ENCODE measurements around the gene RHOBTB3. TPM values are rescaled to one million over a fixed set of nuclear protein-coding genes. Genes with fewer than 3 reads are reported as not detected.
A peak's percentile ranks its signal among the peaks of the same experiment; 100 is the strongest.

RHOBTB3 gene
- total RNA-seq, 1 donor: 314 TPM

DNA sequence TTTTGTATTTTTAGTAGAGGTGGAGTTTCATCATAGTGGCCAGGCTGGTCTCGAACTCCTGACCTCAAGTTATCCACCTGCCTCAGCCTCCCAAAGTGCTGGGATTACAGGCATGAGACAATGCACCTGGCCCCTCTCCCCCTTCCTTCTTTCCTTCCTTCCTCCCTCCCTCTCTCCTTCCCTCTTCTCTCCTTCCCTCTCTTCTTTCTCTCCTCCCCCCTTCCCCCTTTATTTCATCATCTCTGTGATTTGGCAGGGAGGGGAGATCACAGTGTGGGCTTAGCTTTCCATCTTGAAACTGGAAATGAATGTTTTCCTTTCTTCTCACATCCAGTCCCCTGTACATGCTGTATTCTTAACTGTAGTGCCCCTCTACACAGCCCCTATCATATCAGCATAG is 12.7 kb downstream of the RHOBTB3 start:
- Histone ChIP-seq H3K79me2 (ENCODE audit: insufficient read depth, low read length) (peaks cover 71% of the 10 kb centered on the region), H3K27me3 (ENCODE audit: insufficient read depth, low read length) (no peaks in the 10 kb centered on the region), H4K20me1 (ENCODE audit: insufficient read depth, low read length) (peaks cover 9% of the 10 kb centered on the region), H3K4me1 (ENCODE audit: insufficient read depth, low read length) (peaks cover 13% of the 10 kb centered on the region), H3K36me3 (ENCODE audit: insufficient read depth, low read length) (peaks cover 45% of the 10 kb centered on the region), H2AFZ (ENCODE audit: low read length) (no peak overlapping the region), H3K4me3 (ENCODE audit: insufficient read depth, low read length) (no peak overlapping the region), H3K9me3 (ENCODE audit: low read depth, low read length) (no peaks in the 10 kb centered on the region), H3K27ac (ENCODE audit: low read depth, low read length) (no peak overlapping the region), H3K4me2 (ENCODE audit: insufficient read depth, low read length) (no peak overlapping the region)
- TF ChIP-seq, protein P1, sequence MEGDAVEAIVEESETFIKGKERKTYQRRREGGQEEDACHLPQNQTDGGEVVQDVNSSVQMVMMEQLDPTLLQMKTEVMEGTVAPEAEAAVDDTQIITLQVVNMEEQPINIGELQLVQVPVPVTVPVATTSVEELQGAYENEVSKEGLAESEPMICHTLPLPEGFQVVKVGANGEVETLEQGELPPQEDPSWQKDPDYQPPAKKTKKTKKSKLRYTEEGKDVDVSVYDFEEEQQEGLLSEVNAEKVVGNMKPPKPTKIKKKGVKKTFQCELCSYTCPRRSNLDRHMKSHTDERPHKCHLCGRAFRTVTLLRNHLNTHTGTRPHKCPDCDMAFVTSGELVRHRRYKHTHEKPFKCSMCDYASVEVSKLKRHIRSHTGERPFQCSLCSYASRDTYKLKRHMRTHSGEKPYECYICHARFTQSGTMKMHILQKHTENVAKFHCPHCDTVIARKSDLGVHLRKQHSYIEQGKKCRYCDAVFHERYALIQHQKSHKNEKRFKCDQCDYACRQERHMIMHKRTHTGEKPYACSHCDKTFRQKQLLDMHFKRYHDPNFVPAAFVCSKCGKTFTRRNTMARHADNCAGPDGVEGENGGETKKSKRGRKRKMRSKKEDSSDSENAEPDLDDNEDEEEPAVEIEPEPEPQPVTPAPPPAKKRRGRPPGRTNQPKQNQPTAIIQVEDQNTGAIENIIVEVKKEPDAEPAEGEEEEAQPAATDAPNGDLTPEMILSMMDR (IDR thresholded peaks at IDR 0.05; ENCODE audit: extremely low read depth, low read depth, low read length): no peak
- DNase-seq (ENCODE audit: insufficient read length, low spot score, missing footprints): no peak

DNA sequence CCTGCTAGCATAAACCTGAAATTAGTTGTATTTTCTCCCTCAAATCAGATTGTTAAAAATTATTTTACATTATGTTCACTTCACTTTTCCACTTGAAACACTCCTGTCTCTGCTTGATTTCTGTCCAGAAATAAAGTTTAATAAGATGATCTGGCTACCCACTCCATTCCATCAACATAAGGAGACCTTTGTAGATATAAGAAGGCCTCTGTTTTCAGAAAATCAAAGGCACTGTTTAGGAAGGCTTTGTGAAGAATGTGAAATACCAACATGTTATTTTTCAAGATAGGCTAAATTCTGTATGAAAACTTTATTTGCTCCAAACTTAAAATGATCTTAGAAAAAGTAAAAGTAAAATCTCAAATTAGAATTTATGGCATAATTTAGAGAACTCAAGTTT is 15.1 kb downstream of the RHOBTB3 start:
- no peak overlapping the region for H3K27ac ChIP-seq (ENCODE audit: low read depth, low read length)
- H3K9me3 ChIP-seq (ENCODE audit: low read depth, low read length): no peaks in the 10 kb centered on the region
- H3K27me3 ChIP-seq (ENCODE audit: insufficient read depth, low read length): no peaks in the 10 kb centered on the region
- H3K79me2 ChIP-seq (ENCODE audit: insufficient read depth, low read length): peaks cover 78% of the 10 kb centered on the region
- no peak for DNase-seq (ENCODE audit: insufficient read length, low spot score, missing footprints)
- H3K4me1 ChIP-seq (ENCODE audit: insufficient read depth, low read length): peaks cover 13% of the 10 kb centered on the region
- TF ChIP-seq, protein P1 (IDR thresholded peaks at IDR 0.05; ENCODE audit: extremely low read depth, low read depth, low read length): no peak
- peaks cover 54% of the 10 kb centered on the region for H3K36me3 ChIP-seq (ENCODE audit: insufficient read depth, low read length)
- no peak overlapping the region for H3K4me3 ChIP-seq (ENCODE audit: insufficient read depth, low read length)
- H2AFZ ChIP-seq (ENCODE audit: low read length): no peak overlapping the region
- H3K4me2 ChIP-seq (ENCODE audit: insufficient read depth, low read length): no peak overlapping the region
- H4K20me1 ChIP-seq (ENCODE audit: insufficient read depth, low read length): peaks cover 7% of the 10 kb centered on the region

DNA sequence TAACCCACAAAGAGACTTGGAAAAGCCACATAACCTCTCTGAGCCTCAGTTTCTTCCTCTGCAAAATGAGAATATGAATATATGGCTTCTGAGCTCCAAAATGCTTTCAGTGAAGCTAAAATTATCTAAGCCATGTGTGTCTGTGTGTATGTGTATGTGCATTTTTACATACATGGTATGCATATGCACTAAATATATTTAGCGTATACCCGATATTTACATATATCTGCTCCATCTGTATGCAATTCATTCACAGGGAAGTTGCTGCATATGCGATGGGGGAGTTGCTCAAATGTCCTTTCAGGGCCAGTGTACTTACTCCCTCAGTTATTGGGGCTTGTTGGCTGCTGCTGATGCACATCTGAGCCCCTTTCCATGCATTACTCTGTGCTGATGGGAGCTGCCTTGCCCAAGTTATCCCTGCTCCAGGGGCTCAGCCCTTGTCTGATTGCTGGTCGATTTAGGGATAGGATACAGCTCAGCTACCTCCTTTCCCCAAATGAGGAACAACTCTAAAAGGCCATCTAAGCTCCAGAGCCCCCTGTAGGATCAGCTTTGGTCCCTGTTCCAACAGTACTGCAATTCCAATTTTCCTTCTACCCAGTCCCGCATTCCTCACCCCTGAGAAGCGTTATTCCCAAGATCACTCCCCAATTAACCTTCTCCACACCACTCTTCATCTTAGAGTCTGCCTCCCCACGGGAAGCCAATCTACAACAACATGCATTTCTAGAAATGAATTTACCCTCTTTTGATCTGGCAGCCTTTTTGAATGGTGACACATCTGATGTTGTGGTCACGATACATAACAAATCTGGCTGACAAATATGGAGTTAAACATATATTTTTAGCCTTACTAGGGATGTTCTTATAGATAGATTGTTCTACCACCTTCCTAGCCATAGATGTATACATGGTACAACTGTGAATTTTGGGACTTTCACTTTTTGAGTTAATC is 15.9 kb downstream of the RHOBTB3 start:
- Histone ChIP-seq H3K4me1 (ENCODE audit: insufficient read depth, low read length) (peaks cover 13% of the 10 kb centered on the region), H3K9me3 (ENCODE audit: low read depth, low read length) (no peaks in the 10 kb centered on the region), H3K4me2 (ENCODE audit: insufficient read depth, low read length) (no peak overlapping the region), H3K4me3 (ENCODE audit: insufficient read depth, low read length) (no peak overlapping the region), H3K27me3 (ENCODE audit: insufficient read depth, low read length) (no peaks in the 10 kb centered on the region), H3K79me2 (ENCODE audit: insufficient read depth, low read length) (peaks cover 77% of the 10 kb centered on the region), H3K27ac (ENCODE audit: low read depth, low read length) (no peak overlapping the region), H3K36me3 (ENCODE audit: insufficient read depth, low read length) (peaks cover 61% of the 10 kb centered on the region), H2AFZ (ENCODE audit: low read length) (no peak overlapping the region), H4K20me1 (ENCODE audit: insufficient read depth, low read length) (peaks cover 7% of the 10 kb centered on the region)
- DNase-seq (ENCODE audit: insufficient read length, low spot score, missing footprints): peak; percentile 59
- TF ChIP-seq, protein P1 (IDR thresholded peaks at IDR 0.05; ENCODE audit: extremely low read depth, low read depth, low read length): no peak

DNA sequence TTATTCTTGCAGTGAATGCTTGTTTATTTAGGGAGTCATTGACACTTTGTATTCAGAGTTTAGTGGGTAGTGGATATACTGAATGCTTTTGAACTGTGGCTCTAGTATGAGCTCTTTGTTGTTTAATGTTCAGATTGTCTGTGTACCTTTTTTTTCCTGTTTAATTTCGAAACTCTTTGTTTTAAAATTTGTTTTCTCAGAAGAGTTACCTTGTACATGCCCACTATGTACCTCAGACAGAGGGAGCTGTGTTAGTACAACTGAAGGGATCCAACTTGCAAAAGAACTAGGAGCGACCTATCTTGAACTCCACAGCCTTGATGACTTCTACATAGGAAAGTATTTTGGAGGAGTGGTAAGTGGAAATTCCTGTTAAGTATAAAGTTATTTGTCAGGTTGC is 17.0 kb downstream of the RHOBTB3 start:
- no peak overlapping the region for H3K4me3 ChIP-seq (ENCODE audit: insufficient read depth, low read length)
- peaks cover 13% of the 10 kb centered on the region for H3K4me1 ChIP-seq (ENCODE audit: insufficient read depth, low read length)

More for the DNA sequence above, 17.0 kb downstream of the RHOBTB3 start:
- no peak overlapping the region for H2AFZ ChIP-seq (ENCODE audit: low read length)
- no peaks in the 10 kb centered on the region for H3K27me3 ChIP-seq (ENCODE audit: insufficient read depth, low read length)
- H3K9me3 ChIP-seq (ENCODE audit: low read depth, low read length): no peaks in the 10 kb centered on the region
- no peak overlapping the region for H3K4me2 ChIP-seq (ENCODE audit: insufficient read depth, low read length)
- H4K20me1 ChIP-seq (ENCODE audit: insufficient read depth, low read length): peaks cover 7% of the 10 kb centered on the region
- H3K79me2 ChIP-seq (ENCODE audit: insufficient read depth, low read length): peaks cover 78% of the 10 kb centered on the region
- DNase-seq (ENCODE audit: insufficient read length, low spot score, missing footprints): no peak
- TF ChIP-seq, protein P1 (IDR thresholded peaks at IDR 0.05; ENCODE audit: extremely low read depth, low read depth, low read length): no peak
- H3K27ac ChIP-seq (ENCODE audit: low read depth, low read length): peak overlapping the region; percentile 6
- H3K36me3 ChIP-seq (ENCODE audit: insufficient read depth, low read length): peaks cover 70% of the 10 kb centered on the region

Data from osteoblast (primary cell).